Stimulated activated CD8-positive, alpha-beta memory T cell treated with anti-CD3 and anti-CD28 coated beads, Interleukin-7, amount 100 ng/mL, for 48 hours (primary cell): Measurements from ENCODE around the gene MYOZ3.

ENCODE experiments used
- DNase-seq, 2 donors: peaks; one replicate each; pipeline ENCODE4 v3.0.0-alpha.2; 2020; ENCODE audit warnings: low read depth in 1 of 2; ENCODE audit errors: extremely low read depth in 1 of 2

MYOZ3 gene

GRCh38 chr5:150694612-150695011 is 33.6 kb downstream of the MYOZ3 start:
- DNase-seq, result no peak

GRCh38 chr5:150700246-150700593 is 39.2 kb downstream of the MYOZ3 start:
- no peak for DNase-seq

- peak; percentile 74 to 87 for DNase-seq
These were observed 39.7 kb downstream of the MYOZ3 start, which contains the start of gene RBM22 for GRCh38 chr5:150700594-150701377. RBM22 (minus strand) TSS chr5:150701062; CDS start chr5:150700985, 77 bp downstream.

GRCh38 chr5:150703762-150704161 is 42.7 kb downstream of the MYOZ3 start:
- DNase-seq, result no peak

DNA sequence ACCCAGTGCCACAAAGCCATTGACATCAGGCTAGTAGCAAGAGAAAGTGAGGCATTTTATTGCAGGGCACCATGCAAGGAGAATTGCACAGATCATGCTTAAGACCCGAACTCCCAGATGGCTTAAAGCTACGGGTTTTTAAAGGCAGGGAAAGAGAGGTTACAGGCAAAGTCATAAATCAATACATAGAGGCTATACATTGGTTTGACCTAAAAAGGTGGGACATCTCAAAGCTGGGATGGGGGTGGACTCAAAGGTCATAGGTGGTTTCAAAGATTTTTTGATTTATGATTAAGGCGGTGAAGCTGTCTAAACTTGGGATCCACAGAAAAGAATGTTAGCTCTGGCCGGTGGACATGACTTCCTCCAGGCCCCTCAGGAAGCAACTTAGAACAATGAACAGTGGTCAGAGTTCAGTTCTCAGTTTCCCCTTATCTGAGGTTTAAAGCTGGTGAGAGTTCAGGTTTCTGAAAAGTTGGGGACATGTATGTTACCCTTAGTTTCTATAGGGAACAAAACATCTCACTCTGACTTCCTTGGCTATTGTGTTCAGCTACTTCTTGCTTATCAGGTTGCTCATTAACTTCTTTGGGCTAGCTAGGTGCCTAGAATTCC is 45.8 kb downstream of the MYOZ3 start:
- DNase-seq, result no peak

DNA sequence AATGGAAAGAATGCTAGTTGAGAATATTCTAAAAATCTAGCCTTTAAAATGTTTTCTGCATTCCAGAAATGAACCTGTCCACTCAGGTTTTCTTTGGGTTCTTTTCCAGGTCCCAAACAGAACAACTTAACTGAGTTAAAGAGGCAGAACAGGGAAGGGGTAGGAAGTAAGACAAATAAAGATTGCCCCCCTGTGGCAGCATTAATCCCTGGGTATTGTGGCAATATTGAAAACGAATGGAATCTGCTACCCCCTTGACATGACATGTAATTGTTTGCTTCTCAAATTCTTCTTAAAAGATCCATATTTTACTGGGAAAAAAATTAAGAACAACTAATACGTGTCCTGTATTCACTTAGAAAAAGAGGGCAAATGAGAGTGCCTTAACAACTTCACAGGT is 49.1 kb downstream of the MYOZ3 start:
- DNase-seq, result no peak

- no peak for DNase-seq
These were observed 62.8 kb downstream of the MYOZ3 start for GRCh38 chr5:150723845-150724244.
